ENCODE measurements around the gene RTEL1. TPM values are rescaled to one million over a fixed set of nuclear protein-coding genes. Genes with fewer than 3 reads are reported as not detected.

RTEL1 gene
- total RNA-seq, 1 experiment from 2014 or later = 33.4 TPM

DNA sequence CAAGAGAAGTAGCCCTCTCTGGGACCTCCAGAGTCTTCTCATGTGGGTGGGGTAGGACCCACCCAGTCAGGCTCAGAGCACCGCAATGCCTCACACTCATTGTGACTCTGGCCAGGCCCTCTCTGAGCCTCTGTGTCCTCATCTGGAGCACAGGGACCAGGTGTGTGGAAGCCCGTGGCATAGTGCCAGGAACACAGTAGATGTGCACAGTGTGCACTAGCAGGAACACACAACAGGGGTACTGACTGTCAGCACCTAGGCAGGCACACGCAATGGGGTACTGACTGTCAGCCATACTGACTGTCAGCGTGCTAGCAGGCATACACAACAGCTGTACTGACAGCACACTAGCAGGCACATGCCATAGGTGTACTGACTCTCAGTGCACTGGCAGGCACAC, 2.9 kb upstream of the RTEL1 start:
- no peak overlapping the region for H3K14ac ChIP-seq (ENCODE audit: insufficient read depth, low read length)
- no peaks in the 10 kb centered on the region for H3K9me3 Mint-ChIP-seq
- no peak overlapping the region for H4K91ac ChIP-seq (ENCODE audit: insufficient read length, low read depth, low read length)
- TF ChIP-seq CTCF (conservative IDR thresholded peaks at IDR 0.05) = no peak
- no peak overlapping the region for H2AFZ ChIP-seq (ENCODE audit: low read length)
- no peak overlapping the region for H2AK5ac ChIP-seq (ENCODE audit: insufficient read length, low read length)
- H3K4me3 Mint-ChIP-seq = no peak overlapping the region
- DNase-seq = no peak
- H4K5ac ChIP-seq (ENCODE audit: insufficient read length, low read depth, low read length) = no peak overlapping the region
- no peaks in the 10 kb centered on the region; the same call in 1 of the 2 replicates for H3K4me1 ChIP-seq (ENCODE audit: insufficient read depth, low read length)
- no peak overlapping the region for H3K56ac ChIP-seq (ENCODE audit: insufficient read length, low read depth, low read length)
- H2BK120ac ChIP-seq (ENCODE audit: low read depth, low read length, poor library complexity, severe bottlenecking) = no peak overlapping the region
- WGBS (ENCODE audit: extremely low coverage, insufficient read length, low lambda C conversion rate) = no CpG with 5 or more reads among the region's 4 CpGs
- no peaks in the 10 kb centered on the region for H3K27me3 ChIP-seq (ENCODE audit: insufficient read depth, low read length)
- no peak overlapping the region for H3K4ac ChIP-seq (ENCODE audit: low read depth, low read length)
- H2BK15ac ChIP-seq (ENCODE audit: low read depth, low read length) = no peak overlapping the region
- no peak overlapping the region for H4K8ac ChIP-seq (replicated peaks; ENCODE audit: insufficient read length, low read depth, low read length)
- no peak overlapping the region for H3K27ac ChIP-seq (ENCODE audit: insufficient read length, low read depth, low read length)
- peaks cover 4 to 10% (median 7%) of the 10 kb centered on the region in 3 experiments; a peak in 6 of 7 replicates for H3K36me3 Mint-ChIP-seq (ENCODE audit: insufficient read depth in 1 of 3, low read depth in 3 of 3)
- H3K23ac ChIP-seq (ENCODE audit: insufficient read length, low read depth, low read length) = no peak overlapping the region
- no peak overlapping the region for H3K9ac ChIP-seq (ENCODE audit: extremely low read depth, insufficient read length, low read length)
- H3K23me2 ChIP-seq (ENCODE audit: insufficient read length, low read depth, low read length, poor library complexity, severe bottlenecking) = peaks cover 11% of the 10 kb centered on the region
- H3K4me1 Mint-ChIP-seq = peaks cover 23 to 32% of the 10 kb centered on the region in 2 experiments
- no peaks in the 10 kb centered on the region for H3K79me1 ChIP-seq (ENCODE audit: insufficient read depth, low read depth, low read length, poor library complexity, severe bottlenecking)
- H3K4me2 ChIP-seq (ENCODE audit: insufficient read depth, insufficient read length, low read length) = no peak overlapping the region
- no peaks in the 10 kb centered on the region for H4K20me1 ChIP-seq (ENCODE audit: control insufficient read depth, insufficient read depth, insufficient read length)
- H2BK12ac ChIP-seq (ENCODE audit: insufficient read length, low read depth, low read length) = no peak overlapping the region
- no peak overlapping the region for H3T11ph ChIP-seq (ENCODE audit: low read length)
- peaks cover 5% of the 10 kb centered on the region for H3K27me3 Mint-ChIP-seq (ENCODE audit: low read depth)
- no peak overlapping the region for H3K27ac Mint-ChIP-seq
- no peaks in the 10 kb centered on the region for H3K79me2 ChIP-seq (ENCODE audit: insufficient read depth, low read length)
- no peak overlapping the region for H2BK20ac ChIP-seq (ENCODE audit: low read depth, low read length, poor library complexity, severe bottlenecking)
- no peak overlapping the region for H3K18ac ChIP-seq (ENCODE audit: insufficient read length, low read depth, low read length)
- H2BK5ac ChIP-seq (ENCODE audit: insufficient read length, low read length) = no peak overlapping the region
- H3K9me3 ChIP-seq (ENCODE audit: control insufficient read depth, low read depth, low read length) = no peaks in the 10 kb centered on the region
